Suppressor macrophage (primary cell): Measurements from ENCODE around the gene TMEM95.
"Not testable (repeated sequence)": the region's sequence is repeated elsewhere in the genome, so short reads cannot be mapped to it uniquely, and the experiment has no call there.

ENCODE experiments used
- DNase-seq, 4 experiments: peaks; one replicate each; pipeline ENCODE4 v3.0.0-alpha.2; 2020 to 2022

Gene TMEM95

DNA sequence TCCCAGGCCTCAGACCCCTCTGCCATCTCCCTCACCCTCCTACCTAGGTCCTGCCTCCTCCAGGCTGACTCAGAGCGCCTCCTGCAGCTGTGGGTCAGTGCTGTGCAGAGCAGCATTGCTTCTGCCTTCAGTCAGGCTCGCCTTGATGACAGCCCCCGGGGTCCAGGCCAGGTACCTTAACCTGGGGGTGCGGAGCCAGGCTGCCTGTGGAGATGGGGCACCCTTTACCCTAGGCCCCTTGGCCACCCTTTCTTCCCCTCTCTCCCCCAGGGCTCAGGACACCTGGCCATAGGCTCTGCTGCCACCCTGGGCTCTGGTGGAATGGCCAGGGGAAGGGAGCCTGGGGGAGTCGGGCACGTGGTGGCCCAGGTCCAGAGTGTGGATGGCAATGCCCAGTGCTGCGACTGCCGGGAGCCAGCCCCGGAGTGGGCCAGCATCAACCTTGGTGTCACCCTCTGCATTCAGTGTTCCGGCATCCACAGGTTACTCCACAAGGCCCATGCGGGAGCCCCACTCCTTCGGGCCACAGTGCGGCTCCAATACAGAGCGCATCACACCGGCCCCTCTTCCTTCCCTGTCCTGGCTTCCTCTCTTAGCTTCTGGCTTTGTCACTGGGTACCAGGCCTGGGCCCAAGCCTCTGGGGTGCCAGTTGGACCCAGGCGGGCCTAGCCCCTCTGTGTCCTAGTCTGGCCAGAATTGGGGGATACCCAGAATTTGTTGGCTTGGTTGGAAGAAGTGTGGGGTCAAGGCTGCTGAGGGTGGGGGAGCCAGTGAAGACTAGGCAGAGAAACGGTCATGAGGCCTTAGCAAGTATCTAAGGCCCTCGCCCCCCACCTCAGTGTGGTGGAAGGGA is 8.0 kb upstream of the TMEM95 start:
- DNase-seq: no peak

DNA sequence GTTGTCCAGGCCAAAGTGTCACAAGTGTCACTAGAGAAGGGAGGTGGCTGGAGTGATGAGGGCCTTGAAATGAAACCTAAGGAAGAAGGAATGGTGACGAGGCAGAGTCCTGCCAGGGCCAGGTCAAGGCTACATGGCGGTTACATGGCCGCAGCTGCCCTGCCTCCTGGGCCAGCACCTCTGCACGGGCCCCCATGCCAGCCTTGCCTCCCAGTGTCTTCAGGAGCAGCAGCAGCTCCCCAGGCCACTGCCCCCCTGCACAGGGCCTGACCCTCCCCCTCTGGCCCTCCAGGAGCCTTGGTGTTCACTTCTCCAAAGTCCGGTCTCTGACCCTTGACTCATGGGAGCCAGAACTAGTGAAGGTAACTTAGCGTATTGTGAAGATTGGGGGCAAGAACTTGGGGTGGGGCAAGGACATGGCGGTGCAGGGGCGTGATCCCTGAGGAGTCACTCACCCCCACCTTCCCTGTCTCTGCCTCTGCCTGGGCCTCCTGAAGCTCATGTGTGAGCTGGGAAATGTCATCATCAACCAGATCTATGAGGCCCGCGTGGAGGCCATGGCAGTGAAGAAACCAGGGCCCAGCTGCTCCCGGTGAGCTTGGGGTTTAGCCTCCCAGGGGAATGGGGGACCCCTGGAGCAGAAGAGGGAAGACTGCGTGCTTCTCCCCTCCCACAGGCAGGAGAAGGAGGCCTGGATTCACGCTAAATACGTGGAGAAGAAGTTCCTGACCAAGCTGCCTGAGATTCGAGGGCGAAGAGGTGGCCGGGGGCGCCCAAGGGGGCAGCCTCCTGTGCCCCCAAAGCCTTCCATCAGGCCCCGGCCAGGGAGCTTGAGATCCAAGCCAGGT is 7.1 kb upstream of the TMEM95 start:
- DNase-seq: no peak

DNA sequence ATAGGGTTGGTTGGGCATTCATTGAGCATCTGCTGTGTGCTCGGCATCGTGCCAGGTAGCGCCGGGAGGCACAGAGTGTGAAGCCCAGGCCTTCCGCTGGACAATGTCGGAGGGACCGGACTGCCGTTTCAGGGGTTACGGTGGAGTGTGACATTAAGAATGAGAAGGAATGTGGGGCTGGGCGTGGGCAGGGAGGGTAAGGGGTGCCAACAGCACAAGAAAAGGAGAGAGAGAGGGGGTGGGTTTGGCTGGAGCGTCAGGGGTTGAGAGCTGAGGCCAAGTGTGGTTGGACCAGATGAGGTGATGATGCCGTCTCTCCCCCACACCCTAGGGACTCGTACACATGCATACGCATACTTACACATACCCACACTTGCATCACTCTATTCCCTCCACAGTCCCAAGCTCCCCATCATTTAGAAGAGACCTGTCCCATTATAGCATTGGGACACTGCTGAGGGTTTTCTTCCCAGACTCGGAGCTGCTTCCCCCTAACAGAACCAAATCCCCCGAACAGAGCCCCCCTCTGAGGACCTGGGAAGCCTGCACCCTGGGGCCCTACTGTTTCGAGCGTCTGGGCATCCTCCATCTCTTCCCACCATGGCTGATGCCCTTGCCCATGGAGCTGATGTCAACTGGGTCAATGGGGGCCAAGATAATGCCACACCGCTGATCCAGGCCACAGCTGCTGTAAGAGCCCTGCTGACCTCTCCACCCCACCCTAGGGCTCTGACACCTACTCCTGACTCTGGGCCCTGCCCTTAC is 6.3 kb upstream of the TMEM95 start:
- DNase-seq: no peak

DNA sequence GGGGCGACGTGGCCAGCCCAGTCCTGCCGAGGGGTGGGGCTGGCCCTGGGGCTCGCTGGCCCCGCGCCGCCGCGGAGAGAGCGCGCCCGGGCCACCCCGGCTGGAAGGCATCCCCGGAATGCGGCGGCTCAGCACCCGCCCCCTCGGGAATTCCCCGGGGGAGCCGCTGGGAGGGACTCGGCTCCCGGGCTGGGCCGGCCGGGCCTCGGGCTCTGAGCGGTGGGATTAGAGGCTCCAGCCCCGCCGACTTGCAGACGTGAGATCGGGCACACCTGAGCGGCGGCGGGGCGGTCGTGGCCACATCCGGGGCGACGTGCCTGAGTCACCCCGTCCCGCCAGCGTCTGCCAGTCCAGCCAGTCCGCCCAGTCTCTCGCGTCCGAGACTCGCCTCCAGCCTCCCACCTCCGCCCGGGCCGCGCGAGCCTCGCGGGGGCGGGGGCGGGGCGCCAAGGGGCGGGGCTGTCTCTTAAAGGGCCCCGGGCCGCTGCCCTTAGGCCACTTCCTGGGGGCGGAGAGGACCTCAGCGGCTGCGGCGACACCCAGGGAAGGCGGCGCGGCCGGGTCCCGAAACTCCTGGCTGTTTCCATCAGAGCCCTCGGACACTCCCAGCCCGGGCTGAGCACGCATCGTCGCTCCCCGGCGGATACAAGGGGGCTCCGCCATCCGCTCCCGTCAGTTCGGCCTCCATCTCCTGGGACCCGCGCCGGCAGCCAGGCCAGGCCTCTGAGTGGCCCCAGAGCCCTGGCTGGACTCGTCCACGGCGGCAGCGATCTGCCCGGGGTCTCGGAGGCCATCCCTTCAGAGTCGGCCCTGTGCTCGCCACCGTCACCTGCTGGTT is 3.1 kb upstream of the TMEM95 start, which contains the start of gene KCTD11:
Gene KCTD11 (plus strand): TSS at position 498 of the 838 bp plus-strand sequence.
- peak; percentile 85 to 96 (median 90) for DNase-seq

DNA sequence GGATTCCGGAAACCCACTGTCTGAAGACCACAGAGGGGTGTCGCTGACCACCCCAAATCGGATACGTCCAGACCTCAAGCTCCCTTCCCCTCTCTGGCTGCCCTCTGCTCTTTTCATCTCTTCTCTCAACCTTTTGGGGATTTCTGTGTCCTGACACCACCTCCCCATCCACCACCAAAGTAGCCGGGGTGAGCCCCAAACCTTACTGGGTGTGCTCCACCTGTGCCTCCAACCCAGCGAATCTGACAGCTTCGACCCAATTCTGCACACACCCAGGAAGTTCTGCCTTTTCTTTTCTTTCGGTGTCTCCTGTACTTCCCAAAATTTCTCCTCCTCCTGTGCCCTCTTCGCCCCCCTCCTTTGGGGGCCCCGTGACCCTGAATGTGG is 2.5 kb upstream of the TMEM95 start:
- DNase-seq: no peak

DNA sequence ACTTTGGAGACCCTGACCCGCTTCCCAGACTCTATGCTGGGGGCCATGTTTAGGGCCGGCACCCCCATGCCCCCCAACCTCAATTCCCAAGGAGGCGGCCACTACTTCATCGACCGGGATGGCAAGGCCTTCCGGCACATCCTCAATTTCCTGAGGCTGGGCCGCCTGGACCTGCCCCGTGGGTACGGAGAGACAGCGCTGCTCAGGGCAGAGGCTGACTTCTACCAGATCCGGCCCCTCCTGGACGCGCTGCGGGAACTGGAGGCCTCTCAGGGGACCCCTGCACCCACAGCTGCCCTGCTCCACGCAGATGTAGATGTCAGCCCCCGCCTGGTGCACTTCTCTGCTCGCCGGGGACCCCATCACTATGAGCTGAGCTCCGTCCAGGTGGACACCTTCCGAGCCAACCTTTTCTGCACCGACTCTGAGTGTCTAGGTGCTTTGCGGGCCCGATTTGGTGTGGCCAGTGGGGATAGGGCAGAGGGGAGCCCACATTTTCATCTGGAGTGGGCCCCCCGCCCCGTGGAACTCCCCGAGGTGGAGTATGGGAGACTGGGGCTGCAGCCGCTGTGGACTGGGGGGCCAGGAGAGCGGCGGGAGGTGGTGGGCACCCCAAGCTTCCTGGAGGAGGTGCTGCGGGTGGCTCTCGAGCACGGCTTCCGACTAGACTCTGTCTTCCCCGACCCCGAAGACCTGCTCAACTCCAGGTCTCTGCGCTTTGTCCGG is 1.9 kb upstream of the TMEM95 start:
- DNase-seq: no peak

DNA sequence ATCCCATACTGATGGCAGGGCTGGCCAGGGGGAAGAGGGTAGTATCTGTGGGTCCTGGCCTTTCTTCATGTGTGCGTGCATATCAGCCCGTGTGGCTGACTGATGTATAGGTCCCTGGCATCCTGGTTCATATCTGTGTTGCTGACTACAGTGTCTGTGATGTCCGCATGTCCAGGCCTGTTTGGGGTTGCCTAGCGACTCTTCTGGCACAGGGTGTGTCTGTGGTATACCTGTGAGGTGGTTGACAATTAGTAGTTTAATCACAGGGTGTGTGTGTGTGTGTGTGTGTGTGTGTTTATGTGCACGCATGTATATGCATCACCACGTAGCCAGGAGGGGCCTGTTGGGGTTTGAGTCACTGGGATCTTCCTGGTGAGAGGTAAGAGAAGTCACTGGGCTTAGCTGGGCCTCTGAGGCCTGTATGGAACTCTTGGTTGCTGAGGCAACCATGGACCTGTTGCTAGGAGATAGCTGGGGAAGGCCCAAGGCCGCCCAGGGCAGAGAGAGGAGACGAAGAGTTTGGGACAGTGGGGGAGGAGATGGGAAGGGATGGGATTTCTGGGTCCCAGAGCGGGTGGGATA is 603 bp upstream of the TMEM95 start:
- DNase-seq: no peak

DNA sequence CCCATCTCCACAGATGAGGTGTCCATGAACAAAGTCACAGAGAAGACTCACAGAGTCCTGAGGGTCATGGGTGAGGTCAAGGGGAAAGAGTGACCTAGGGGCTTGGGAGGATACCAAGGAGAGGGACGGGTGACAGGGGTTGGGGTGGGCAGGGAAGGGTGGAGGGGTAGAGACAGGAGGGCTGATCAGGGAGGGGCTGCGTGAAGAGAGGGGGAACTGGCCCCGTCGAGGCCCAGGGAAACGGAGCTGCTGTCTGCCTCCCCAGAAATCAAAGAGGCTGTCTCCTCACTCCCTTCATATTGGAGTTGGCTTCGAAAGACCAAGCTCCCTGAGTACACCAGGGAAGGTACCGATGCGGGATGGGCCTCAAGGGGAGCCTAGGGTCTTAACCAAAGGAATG is 617 bp downstream of the TMEM95 start:
- DNase-seq: no peak

DNA sequence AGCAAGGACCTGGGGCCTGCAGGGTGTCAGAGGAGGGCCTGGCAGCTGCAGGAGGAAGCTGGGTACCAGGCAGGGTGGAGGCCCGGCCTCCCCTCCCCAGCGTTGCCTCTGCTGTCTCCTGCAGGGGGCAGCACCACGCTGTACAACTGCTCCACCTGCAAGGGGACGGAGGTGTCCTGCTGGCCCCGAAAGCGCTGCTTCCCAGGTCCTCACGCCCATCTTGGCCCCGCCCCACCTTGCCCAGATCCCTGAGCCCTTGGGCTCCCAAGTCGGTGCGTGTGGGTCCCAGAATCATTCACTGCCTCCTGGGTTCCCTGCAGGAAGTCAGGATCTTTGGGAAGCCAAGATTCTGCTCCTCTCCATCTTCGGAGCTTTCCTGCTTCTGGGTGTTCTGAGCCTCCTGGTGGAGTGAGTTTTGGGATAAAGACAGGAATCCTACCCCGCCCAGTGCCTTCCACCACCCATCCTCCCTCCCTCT is 1.2 kb downstream of the TMEM95 start:
- DNase-seq: peak; percentile 84 to 92 (median 88)

DNA sequence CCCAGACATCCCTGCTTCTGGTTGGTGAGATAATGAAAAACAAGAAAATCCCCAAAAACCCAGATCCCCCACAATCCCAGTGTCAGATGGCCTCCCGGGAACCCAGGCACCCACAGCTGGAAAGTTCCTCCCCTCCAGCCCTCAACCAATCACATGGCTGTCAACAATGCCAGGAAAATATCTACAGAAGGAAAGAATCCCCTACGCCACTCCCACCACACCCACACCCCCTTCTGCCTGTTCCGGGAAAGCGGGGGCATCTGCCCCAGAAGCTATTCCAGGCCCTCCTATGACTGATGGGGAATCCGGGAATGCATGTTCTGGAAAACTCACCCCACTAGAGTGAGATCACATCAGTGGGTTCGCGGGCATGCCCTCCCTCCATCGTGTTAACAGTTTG is 1.8 kb downstream of the TMEM95 start:
- no peak for DNase-seq

DNA sequence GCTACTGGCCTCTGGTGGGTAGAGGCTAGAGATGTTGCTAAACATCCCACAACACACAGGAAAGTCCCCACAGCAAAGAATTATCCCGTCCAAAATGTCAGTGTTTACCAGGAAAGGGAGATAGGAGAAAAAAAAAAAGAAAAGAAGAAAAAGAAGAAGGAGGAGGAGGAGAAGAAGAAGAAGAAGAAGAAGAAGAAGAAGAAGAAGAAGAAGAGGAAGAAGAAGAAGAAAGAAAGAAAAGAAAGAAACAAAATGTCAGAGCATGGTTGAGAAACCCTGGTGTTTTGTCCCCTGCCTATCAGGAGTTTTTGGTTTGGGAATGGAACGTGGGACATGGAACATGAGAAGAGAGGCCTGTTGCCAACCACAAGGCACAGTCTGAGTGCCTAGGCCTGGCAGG is 2.4 kb downstream of the TMEM95 start:
- no peak for DNase-seq

DNA sequence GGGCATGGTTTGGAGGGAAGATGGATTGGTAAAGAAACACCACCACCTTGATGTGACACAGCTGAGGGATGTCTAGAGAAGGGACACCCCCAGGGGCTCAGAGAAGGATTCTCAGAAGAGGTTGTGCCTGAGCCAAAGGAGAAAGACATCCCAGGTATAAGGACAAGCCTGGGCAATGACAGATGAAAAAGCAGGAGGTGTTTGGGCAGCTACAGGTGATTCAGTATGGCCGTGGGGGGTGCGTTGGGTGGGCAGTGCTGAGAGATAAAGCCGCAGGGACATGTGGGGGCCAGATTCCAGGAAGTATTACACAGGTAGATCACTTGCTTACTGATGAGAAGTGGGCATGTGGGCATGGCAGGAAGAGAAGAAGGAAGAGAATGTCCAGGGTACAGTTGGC is 7.0 kb downstream of the TMEM95 start:
- no peak for DNase-seq

DNA sequence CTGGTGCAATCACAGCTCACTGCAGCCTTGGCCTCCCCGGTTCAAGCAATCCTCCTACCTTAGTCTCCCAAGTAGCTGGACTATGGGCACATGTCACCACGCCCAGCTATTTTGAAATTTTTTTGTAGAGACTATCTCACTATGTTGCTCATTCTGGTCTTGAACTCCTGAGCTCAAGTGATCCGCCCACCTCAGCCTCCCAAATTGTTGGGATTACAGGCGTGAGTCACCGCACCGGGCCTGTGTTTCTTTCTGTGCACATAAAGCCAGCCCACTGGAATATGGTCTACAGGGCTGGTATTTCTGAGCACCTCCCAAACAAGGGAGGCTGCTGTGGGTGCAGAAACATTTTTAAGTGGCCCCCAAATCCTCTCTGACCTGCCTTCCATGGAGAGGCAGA is 8.4 kb downstream of the TMEM95 start:
- peak in 2 of 4 experiments; percentile 16 to 21 for DNase-seq

DNA sequence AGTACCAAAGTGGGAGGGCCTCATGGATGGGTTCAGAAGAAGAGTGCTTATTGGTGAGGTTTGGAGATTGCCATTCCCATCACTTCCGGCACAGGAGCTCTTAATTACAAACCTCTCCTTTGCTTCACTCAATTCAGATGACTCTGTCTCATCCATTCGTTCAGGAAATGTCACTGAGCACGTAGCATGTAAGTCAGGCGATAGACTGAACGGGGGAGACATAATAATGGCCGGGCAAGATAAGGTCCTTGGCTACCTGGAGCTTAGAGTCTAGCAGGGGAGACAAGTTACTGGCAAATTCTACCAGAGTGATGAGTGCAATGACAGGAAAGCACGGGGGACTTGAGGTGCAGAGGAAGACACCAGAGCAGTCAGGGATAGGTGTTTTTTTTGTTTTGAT is 11.0 kb downstream of the TMEM95 start:
- not testable (repeated sequence) for DNase-seq

DNA sequence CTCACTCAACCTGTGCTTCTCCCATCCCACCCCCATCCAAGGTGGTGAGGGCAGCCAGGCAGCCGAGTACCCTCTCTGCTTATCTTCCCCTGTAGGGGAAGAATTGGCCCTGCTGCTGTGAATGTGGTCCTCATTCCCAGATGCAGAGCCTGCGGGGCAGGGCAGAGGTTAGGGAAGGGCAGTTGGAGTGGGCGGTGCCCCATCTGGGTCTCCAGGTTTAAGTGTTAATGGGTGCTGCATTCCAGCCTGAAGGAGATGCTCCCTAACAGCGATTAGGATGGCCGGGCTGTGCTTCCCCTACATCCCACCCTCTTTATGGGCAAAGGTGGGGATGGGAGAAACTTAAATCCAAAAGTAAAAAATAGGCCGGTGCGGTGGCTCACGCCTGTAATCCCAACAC is 12.1 kb downstream of the TMEM95 start:
- DNase-seq: no peak

DNA sequence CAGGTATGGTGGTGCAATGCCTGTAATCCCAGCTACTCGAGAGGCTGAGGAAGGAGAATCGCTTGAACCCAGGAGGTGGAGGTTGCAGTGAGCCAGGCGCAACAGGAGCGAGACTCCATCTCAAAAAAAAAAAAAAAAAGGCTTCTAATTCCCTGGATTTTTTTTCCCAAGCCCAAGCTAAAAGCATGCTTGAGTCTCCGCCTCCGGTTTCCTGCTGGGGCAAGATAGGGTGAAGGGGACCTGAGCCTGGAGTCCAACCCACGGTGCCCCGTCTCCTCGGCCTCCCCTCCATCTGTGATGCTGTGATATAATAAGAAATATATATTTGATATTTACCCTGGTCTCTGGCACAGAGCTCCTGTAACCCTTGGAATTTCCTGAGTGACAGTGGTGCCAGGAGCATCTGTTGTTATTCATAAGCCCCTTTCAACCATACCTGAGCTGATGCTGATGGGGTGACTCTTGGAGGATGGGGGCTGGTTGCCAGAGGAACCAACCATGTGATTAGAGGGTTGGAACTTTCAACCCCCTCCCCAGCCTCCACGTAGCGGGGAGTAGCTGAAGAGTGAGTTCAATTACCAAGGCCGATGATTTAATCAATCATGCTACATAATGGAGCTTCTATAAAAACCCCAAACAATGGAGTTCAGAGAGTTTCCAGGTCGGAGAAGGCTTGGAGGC is 13.1 kb downstream of the TMEM95 start:
- no peak for DNase-seq

DNA sequence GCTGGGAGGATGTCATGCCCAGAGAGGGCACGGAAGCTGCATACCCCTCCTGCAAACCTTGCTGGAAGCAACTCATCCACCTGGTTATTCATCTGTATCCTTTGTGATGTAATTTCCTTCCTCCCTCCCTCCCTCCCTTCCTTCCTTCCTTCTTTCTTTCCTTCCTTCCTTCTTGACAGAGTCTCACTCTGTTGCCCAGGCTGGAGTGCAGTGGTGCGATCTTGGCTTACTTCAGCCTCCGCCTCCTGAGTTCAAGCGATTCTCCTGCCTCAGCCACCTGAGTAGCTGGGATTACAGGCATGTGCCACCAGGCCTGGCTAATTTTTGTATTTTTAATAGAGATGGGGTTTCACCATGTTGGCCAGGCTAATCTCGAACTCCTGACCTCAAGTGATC is 13.6 kb downstream of the TMEM95 start:
- not testable (repeated sequence) for DNase-seq

DNA sequence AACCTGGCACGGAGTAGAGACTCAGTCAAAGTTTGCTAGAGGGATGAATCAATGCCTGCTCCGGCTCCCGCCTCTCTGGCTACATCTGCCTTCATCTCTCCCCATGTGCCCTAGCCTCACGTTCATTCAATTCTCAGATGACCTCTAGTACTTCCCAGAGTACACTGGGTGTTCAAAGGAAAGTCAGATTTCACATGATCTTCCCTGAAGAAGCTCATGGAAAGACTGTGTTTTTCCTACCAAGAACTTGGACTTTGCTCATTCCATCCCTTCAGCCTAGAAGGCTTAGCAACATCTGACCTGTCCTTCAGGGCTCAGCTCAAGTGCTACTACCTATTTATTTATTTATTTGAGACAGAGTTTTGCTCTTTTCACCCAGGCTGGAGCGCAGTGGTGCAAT is 14.9 kb downstream of the TMEM95 start:
- no peak for DNase-seq

DNA sequence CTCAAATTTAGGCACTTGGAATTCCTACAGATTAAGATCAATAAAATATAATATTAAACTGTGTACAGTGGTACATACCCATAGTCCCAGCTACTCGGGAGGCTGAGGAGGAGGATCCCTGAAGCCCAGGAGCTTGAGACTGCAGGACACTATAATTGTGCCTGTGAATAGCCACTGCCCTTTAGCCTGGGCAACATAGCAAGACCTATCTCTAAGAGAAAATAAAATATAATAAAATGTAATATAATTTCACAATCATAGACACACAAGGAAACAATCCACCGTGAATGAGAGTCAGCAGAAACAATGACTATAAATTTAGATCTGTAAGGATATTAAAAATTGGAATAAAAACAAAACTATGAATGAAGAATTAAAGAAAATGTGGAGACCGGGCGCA is 15.9 kb downstream of the TMEM95 start:
- DNase-seq: no peak

DNA sequence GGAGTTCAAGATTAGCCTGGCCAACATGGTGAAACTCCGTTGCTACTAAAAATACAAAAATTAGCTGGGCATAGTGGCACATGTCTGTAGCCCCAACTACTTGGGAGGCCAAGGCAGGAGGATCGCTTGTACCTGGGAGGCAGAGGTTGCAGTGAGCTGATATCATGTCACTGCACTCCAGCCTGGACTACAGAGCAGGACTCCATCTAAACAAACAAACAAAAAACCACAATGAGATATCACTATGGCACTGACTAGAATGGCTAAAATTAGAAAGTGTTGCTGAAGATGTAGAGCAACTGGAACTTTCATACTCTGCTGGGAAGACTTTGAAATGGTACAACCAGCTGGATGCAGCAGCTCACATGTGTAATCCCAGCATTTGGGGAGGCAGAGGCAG is 19.4 kb downstream of the TMEM95 start:
- no peak for DNase-seq
